NCI-H510A treated with DMSO at 0.1 percent for 48 hours (cell line): ENCODE data around the gene LRP5.

ENCODE experiments used
- DNase-seq: peaks from one replicate; lab custom pipeline; 2025; lab: John Stamatoyannopoulos, UW

LRP5 gene

GRCh38 chr11:68347345-68347744 lies 35.0 kb downstream of the LRP5 start:
- DNase-seq, result no peak

- no peak for DNase-seq
Observed at GRCh38 chr11:68347841-68348240, 35.5 kb downstream of the LRP5 start.

- DNase-seq, result no peak
Observed at GRCh38 chr11:68349461-68350249, 37.3 kb downstream of the LRP5 start.

- DNase-seq, result no peak
Observed at GRCh38 chr11:68350759-68351449, 38.5 kb downstream of the LRP5 start.

GRCh38 chr11:68351450-68352275 lies 39.3 kb downstream of the LRP5 start:
- DNase-seq, result no peak

- no peak for DNase-seq
Observed at GRCh38 chr11:68352591-68352990, 40.2 kb downstream of the LRP5 start.

- no peak for DNase-seq
Observed at GRCh38 chr11:68353118-68353517, 40.7 kb downstream of the LRP5 start.

GRCh38 chr11:68353669-68354068 lies 41.3 kb downstream of the LRP5 start:
- DNase-seq, result no peak

GRCh38 chr11:68354148-68354872 lies 41.9 kb downstream of the LRP5 start:
- no peak for DNase-seq

GRCh38 chr11:68355471-68355870 lies 43.1 kb downstream of the LRP5 start:
- DNase-seq, result no peak

GRCh38 chr11:68357568-68357967 lies 45.2 kb downstream of the LRP5 start:
- DNase-seq, result no peak

GRCh38 chr11:68358416-68358815 lies 46.0 kb downstream of the LRP5 start:
- DNase-seq, result no peak

GRCh38 chr11:68361702-68362101 lies 49.3 kb downstream of the LRP5 start:
- no peak for DNase-seq

- DNase-seq, result no peak
Observed at GRCh38 chr11:68362801-68363379, 50.5 kb downstream of the LRP5 start.

- no peak for DNase-seq
Observed at GRCh38 chr11:68363776-68364175, 51.4 kb downstream of the LRP5 start.

GRCh38 chr11:68364581-68364980 lies 52.2 kb downstream of the LRP5 start:
- DNase-seq, result no peak

GRCh38 chr11:68365943-68366435 lies 53.6 kb downstream of the LRP5 start:
- no peak for DNase-seq

GRCh38 chr11:68367252-68367651 lies 54.9 kb downstream of the LRP5 start:
- DNase-seq, result peak; percentile 38

- no peak for DNase-seq
Observed at GRCh38 chr11:68369756-68370155, 57.4 kb downstream of the LRP5 start.

GRCh38 chr11:68370211-68371111 lies 58.1 kb downstream of the LRP5 start:
- DNase-seq, result no peak
